C4-2B (cell line): ENCODE data around the gene PDLIM1.
A peak's percentile ranks its signal among the peaks of the same experiment; 100 is the strongest.

Experiments
- CTCF ChIP-seq: fragments of 450-650 bp; conservative IDR thresholded peaks from 2 replicates; pipeline ENCODE4 v1.5.1; 2017; ENCODE audit warnings: mild to moderate bottlenecking
- ZFX ChIP-seq: fragments of 450-650 bp; IDR thresholded peaks from 2 replicates; pipeline ENCODE4 v1.6.1; 2017

- TF ChIP-seq CTCF (no peak; the same call in 1 of the 2 replicates), ZFX (peak; percentile 48; the same call in 1 of the 2 replicates)
Measured at GRCh38 chr10:95290461-95291364, at the start of gene PDLIM1.
